NCI-H1048 (cell line): ENCODE results near the gene ASTL.

Experiments
- DNase-seq: peaks from one replicate; lab custom pipeline; 2025; lab: John Stamatoyannopoulos, UW

ASTL gene

GRCh38 chr2:96159084-96159830 lies 21.0 kb upstream of the ASTL start:
- DNase-seq, result no peak

- no peak for DNase-seq
Observed at GRCh38 chr2:96158554-96158940, 20.2 kb upstream of the ASTL start.

GRCh38 chr2:96157649-96158553 lies 19.6 kb upstream of the ASTL start:
- DNase-seq, result no peak

GRCh38 chr2:96156926-96157648 lies 18.8 kb upstream of the ASTL start:
- no peak for DNase-seq

- no peak for DNase-seq
Observed at GRCh38 chr2:96156011-96156820, 17.9 kb upstream of the ASTL start.

- no peak for DNase-seq
Observed at GRCh38 chr2:96154506-96155380, 16.4 kb upstream of the ASTL start.

- DNase-seq, result no peak
Observed at GRCh38 chr2:96153991-96154431, 15.7 kb upstream of the ASTL start.

GRCh38 chr2:96153291-96153713 lies 15.0 kb upstream of the ASTL start:
- DNase-seq, result no peak

- no peak for DNase-seq
Observed at GRCh38 chr2:96152304-96153161, 14.2 kb upstream of the ASTL start.

GRCh38 chr2:96151595-96152303 lies 13.4 kb upstream of the ASTL start:
- DNase-seq, result no peak

- no peak for DNase-seq
Observed at GRCh38 chr2:96150791-96151594, 12.7 kb upstream of the ASTL start.

GRCh38 chr2:96150007-96150640 lies 11.8 kb upstream of the ASTL start:
- no peak for DNase-seq

- DNase-seq, result no peak
Observed at GRCh38 chr2:96148410-96149217, 10.3 kb upstream of the ASTL start.

- DNase-seq, result no peak
Observed at GRCh38 chr2:96147593-96148201, 9.4 kb upstream of the ASTL start.

GRCh38 chr2:96146881-96147592 lies 8.7 kb upstream of the ASTL start:
- DNase-seq, result no peak
